ENCODE measurements around the gene ZNF581. TPM values are rescaled to one million over a fixed set of nuclear protein-coding genes. Genes with fewer than 3 reads are reported as not detected.

ZNF581 gene
- total RNA-seq, 2 donors from 2014 or later: 47.2 to 48.7 TPM

DNA sequence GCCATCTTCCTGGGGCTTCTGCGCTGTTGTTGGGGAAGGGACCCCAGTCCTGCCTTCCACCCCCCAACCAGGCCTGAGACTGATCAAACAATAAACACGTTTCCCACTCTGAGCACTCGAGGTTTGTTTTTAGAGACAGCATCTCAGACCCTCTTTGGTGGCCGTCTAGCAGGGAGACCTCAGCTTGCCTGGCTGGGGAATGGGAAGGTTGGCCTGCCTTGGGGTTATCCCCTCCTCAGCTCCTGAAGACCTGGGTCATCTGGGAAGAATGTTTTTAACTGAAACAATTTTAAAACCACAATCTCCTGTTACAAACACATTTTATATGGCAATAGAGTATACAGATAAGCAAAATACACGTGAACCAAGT, 2.0 kb downstream of the ZNF581 start:
- peak overlapping the region; percentile 92 for H3K4me3 ChIP-seq (ENCODE audit: low read length)

GRCh38 chr19:55646889-55647731, 3.7 kb downstream of the ZNF581 start:
- Histone ChIP-seq H3K9ac (ENCODE audit: extremely low read depth, low read length, poor library complexity, severe bottlenecking) (peak overlapping the region; percentile 68), H3K36me3 (ENCODE audit: control insufficient read depth, insufficient read depth, low read length) (peaks cover 18% of the 10 kb centered on the region), H3K4me1 (ENCODE audit: control insufficient read depth, insufficient read depth, low read length) (peaks cover 13% of the 10 kb centered on the region), H3K9me3 (ENCODE audit: control insufficient read depth, low read length) (no peaks in the 10 kb centered on the region), H3K4me3 (ENCODE audit: low read length) (peak overlapping the region; percentile 85), H3K27ac (ENCODE audit: low read depth, low read length) (no peak overlapping the region), H3K27me3 (ENCODE audit: control insufficient read depth, insufficient read depth, low read length, poor library complexity, severe bottlenecking) (no peaks in the 10 kb centered on the region)
- WGBS, 2 experiments (ENCODE audit: insufficient coverage in 1 of 2, insufficient read length in 1 of 2): 56 to 77% methylated on average over 8 to 14 of the region's 14 CpGs
- TF ChIP-seq, protein P1, sequence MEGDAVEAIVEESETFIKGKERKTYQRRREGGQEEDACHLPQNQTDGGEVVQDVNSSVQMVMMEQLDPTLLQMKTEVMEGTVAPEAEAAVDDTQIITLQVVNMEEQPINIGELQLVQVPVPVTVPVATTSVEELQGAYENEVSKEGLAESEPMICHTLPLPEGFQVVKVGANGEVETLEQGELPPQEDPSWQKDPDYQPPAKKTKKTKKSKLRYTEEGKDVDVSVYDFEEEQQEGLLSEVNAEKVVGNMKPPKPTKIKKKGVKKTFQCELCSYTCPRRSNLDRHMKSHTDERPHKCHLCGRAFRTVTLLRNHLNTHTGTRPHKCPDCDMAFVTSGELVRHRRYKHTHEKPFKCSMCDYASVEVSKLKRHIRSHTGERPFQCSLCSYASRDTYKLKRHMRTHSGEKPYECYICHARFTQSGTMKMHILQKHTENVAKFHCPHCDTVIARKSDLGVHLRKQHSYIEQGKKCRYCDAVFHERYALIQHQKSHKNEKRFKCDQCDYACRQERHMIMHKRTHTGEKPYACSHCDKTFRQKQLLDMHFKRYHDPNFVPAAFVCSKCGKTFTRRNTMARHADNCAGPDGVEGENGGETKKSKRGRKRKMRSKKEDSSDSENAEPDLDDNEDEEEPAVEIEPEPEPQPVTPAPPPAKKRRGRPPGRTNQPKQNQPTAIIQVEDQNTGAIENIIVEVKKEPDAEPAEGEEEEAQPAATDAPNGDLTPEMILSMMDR (conservative IDR thresholded peaks at IDR 0.05): no peak
- no peak for DNase-seq
- Mint-ChIP-seq H3K36me3 (ENCODE audit: low read depth) (peaks cover 21% of the 10 kb centered on the region), H3K27ac (peak overlapping the region; percentile 75), H3K4me1 (peaks cover 15% of the 10 kb centered on the region), H3K9me3 (no peaks in the 10 kb centered on the region), H3K4me3 (peak overlapping the region; percentile 72), H3K27me3 (ENCODE audit: insufficient read depth) (peaks cover 2% of the 10 kb centered on the region)

More for the DNA sequence above, 2.0 kb downstream of the ZNF581 start:
- H3K27ac Mint-ChIP-seq: no peak overlapping the region
- H3K9me3 ChIP-seq (ENCODE audit: control insufficient read depth, low read length): no peaks in the 10 kb centered on the region
- H3K36me3 Mint-ChIP-seq (ENCODE audit: low read depth): peaks cover 18% of the 10 kb centered on the region
- H3K27me3 Mint-ChIP-seq (ENCODE audit: insufficient read depth): no peaks in the 10 kb centered on the region
- 82 to 84% methylated on average over 3 to 5 of the region's 5 CpGs for WGBS, 2 experiments (ENCODE audit: insufficient coverage in 1 of 2, insufficient read length in 1 of 2)
- no peaks in the 10 kb centered on the region for H3K27me3 ChIP-seq (ENCODE audit: control insufficient read depth, insufficient read depth, low read length, poor library complexity, severe bottlenecking)
- H3K9ac ChIP-seq (ENCODE audit: extremely low read depth, low read length, poor library complexity, severe bottlenecking): no peak overlapping the region
- peaks cover 17% of the 10 kb centered on the region for H3K4me1 Mint-ChIP-seq
- TF ChIP-seq, protein P1 (conservative IDR thresholded peaks at IDR 0.05): no peak
- no peak for DNase-seq
- peak overlapping the region; percentile 90 for H3K4me3 Mint-ChIP-seq
- no peak overlapping the region for H3K27ac ChIP-seq (ENCODE audit: low read depth, low read length)
- peaks cover 13% of the 10 kb centered on the region for H3K4me1 ChIP-seq (ENCODE audit: control insufficient read depth, insufficient read depth, low read length)
- peaks cover 14% of the 10 kb centered on the region for H3K36me3 ChIP-seq (ENCODE audit: control insufficient read depth, insufficient read depth, low read length)
- no peaks in the 10 kb centered on the region for H3K9me3 Mint-ChIP-seq

DNA sequence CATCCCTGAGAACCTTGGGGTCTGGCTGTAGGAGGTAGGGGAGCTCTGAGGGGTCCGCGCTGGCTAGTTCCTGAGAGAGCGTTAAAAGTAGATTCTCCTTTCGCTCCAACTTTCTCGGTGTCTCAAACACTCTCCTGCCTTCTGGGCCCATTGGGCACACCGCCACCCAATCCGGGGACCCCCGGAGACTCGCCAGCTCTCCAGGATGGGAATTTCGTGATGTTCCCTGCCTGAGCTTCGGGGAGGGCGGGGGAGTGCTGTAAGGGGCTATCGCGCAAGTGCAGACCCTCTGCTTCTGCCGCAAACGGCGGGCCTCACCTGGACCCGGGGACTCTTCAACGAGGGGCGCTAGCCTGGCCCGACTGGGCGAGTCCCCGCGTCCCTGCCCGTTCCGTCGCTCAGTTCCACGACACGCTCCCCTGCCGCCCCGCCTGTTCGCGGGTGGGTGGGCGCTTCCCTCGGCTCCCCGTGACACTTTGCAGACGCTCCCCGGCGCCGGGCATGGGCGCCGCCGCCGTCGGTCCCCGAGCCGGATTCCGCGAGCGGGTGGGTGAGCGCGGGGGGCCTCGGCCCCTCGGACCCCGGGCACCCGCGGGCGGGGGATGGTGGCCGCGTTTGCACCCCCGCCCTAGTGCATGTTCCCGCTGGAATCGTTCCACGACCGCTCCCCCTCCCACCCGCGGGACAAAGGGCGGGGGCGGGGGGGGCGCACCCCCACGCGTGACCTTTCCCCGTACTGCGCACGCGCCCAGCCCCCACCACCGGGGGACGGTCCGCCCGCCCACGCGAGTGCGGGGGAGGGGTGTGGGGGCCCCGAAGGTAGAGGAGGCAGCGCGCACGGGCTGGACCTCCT, 4.5 kb downstream of the ZNF581 start, which contains the start of gene CCDC106:
CCDC106 (plus strand) TSS at position 481 of the 853 bp plus-strand sequence. CDS start 835 bp downstream, outside the sequence.
- Histone ChIP-seq H3K4me1 (ENCODE audit: control insufficient read depth, insufficient read depth, low read length) (peaks cover 13% of the 10 kb centered on the region), H3K27me3 (ENCODE audit: control insufficient read depth, insufficient read depth, low read length, poor library complexity, severe bottlenecking) (no peaks in the 10 kb centered on the region), H3K27ac (ENCODE audit: low read depth, low read length) (no peak within 1 kb of the TSS), H3K9ac (ENCODE audit: extremely low read depth, low read length, poor library complexity, severe bottlenecking) (peak within 1 kb of the TSS; percentile 68), H3K4me3 (ENCODE audit: low read length) (peak within 1 kb of the TSS; percentile 85), H3K9me3 (ENCODE audit: control insufficient read depth, low read length) (no peaks in the 10 kb centered on the region), H3K36me3 (ENCODE audit: control insufficient read depth, insufficient read depth, low read length) (peaks cover 22% of the 10 kb centered on the region)
- Mint-ChIP-seq H3K9me3 (no peaks in the 10 kb centered on the region), H3K4me1 (peaks cover 14% of the 10 kb centered on the region), H3K4me3 (peak within 1 kb of the TSS; percentile 72), H3K27me3 (ENCODE audit: insufficient read depth) (peaks cover 2% of the 10 kb centered on the region), H3K36me3 (ENCODE audit: low read depth) (peaks cover 25% of the 10 kb centered on the region), H3K27ac (peak within 1 kb of the TSS; percentile 91)
- peak; percentile 91 for DNase-seq
- TF ChIP-seq, protein P1 (conservative IDR thresholded peaks at IDR 0.05): no peak
- WGBS, 2 experiments (ENCODE audit: insufficient coverage in 1 of 2, insufficient read length in 1 of 2): 1% methylated on average over 38 to 79 of the region's 87 CpGs

Data from endodermal cell (in vitro differentiated cells).